Ecto neural progenitor cell (in vitro differentiated cells): Measurements from ENCODE around the gene PCNX1.

Source experiments
- DNase-seq: peaks from one replicate; pipeline ENCODE4 v3.0.0-alpha.2; 2018; ENCODE audit warnings: low spot score

PCNX1 gene

DNA sequence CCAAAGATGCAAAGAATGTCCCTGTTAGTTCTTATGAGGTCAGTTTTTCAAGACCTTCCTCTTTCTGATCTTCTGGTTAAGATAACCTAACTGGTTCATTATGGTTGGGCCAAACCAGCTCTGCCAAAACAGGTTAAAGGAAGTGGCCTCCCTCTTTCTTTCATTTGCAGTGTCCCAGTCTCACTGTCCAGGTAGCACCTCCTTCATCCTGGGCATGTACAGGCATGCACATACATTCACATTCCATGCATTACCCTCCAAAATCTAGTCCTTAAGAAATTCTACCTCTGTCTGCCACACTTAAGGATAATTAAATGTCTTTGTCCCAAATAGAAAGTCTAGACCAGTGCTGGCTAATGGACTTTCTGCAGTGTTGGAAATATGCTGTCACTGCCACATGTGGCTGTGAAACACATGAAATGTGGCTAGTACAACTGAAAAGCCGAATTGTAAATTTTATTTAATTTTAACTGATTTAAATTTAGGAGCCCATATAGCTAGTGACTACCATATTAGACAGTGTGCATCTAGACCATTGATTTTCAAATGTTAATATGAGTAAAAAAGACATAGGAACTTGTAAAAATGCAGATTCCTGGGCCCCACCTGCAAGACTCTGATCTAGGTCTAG lies 169.3 kb downstream of the PCNX1 start:
- no peak for DNase-seq

DNA sequence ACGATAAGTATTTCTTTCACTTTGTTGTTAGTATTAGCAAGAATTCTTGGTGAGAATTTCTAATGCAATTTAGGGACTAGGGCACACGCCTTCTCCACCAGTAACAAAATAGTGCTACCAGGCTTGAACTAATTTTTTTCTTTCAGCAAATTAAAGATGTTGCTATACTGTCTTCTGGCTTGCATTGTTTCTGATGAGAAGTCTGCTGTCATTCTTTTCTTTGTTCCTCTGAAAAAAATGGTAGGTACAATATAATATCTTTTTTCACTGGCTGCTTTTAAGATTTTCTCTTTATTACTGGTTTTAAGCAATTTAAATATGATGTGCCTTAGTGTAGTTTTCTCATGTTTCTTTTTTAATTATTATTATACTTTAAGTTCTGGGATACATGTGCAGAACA lies 171.2 kb downstream of the PCNX1 start:
- DNase-seq, result no peak

DNA sequence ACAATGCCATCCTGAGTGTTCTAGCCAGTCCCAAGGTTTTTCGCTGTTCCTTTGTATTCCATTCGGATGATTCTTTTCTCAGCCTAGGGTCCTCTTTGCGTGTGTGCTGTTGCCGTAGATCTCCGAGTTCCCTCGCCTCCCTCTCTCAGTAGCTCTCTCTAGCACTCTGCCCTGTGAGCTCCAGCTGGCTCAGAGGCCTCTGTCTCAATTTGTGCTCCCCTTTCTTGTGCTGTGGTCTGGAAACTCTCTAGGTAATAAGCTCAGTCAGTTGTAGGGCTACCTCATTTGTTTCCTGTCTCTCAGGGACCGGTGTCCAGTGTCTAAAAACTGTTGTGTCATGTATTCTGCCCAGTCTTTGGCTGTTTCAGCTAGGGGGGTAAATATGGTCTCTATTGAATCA lies 179.3 kb downstream of the PCNX1 start:
- peak; percentile 41 for DNase-seq

DNA sequence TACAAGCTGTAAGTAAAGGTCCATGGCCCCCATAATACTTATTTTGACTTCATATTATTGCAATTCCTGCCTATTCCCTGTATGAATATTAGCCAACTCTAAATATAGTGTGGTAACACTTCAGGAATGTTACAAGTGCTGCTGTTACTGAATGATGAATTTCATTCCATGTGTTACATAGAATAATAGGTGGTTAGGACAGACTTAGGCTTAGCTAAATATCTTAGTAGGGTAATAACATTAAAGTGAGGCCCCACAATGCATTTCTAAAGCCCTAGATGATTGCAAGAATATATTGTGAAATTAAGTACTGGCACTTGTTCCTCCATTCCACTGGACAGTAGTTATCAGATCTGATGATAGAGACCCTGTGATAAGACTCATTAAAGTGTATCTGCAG lies 182.7 kb downstream of the PCNX1 start:
- DNase-seq, result no peak

DNA sequence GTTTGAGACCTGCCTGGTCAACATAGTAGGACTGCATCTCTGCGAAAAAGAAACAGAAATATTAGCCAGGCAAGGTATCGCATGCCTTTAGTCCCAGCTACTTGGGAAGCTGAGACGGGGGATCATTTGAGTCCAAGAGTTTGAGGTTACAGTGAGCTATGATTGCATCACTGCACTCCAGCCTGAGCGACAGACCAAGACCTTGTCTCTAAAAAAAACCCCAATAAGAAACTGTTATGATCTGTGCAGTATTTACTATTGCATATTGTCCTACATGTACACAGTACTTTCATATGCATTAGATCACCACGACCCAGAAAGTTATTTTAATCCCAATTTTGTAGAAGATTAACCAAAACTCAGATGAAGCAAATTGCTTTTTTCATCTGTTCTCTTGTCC lies 187.5 kb downstream of the PCNX1 start:
- DNase-seq, result no peak

DNA sequence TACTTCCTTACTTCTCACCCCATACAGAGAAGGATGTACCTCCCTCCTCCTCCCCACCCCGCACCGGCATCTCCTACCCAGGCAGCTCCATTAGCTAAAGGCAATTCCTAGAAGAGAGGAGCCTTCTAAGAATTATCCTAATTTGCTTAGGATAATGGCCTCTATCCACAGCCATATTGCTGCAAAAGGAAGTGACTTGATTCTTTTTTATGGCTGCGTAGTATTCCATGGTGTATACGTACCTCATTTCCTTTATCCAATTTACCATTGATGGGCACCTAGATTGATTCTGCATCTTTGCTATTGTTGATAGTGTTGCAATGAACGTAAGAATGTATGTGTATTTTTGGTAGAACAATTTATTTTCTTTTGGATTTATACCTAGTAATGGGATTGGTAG lies 189.7 kb downstream of the PCNX1 start:
- DNase-seq, result no peak

DNA sequence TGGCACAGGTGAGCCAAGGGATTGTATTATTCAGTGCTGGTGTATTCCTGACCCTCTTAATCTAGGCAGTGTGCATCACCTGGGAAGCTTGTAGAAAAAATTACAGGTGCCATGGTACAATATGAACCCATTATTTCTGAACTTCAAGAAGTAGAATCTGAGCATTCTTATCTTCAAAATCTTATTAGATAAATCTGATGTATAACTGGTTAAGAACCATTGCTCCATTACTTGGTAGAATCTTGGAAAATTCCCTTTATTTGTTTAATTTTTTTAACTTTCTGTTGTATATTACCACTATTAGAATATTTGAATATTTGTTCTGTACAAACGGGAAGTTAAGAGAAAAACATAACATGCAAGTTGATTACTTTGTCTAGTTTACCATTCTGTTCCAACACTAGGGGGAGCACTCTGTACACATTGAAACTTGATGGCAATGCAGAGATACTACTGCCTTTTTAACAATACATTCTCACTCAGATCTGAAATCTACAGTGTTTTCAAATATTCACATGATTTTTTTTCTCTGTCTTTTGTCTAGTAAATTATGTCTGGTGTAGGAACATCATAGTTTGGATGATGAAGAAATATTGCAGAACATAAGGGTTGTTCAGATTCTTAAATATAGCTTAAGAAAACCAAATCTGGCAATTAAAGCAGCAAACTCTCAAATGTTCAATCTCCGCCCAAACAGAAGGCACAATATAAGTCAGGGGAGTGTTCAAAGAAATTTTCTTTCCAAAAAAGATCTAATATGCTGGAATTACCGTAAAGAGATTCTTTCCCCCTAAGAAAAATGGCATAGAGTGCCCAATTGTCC lies 196.6 kb downstream of the PCNX1 start:
- DNase-seq, result no peak

DNA sequence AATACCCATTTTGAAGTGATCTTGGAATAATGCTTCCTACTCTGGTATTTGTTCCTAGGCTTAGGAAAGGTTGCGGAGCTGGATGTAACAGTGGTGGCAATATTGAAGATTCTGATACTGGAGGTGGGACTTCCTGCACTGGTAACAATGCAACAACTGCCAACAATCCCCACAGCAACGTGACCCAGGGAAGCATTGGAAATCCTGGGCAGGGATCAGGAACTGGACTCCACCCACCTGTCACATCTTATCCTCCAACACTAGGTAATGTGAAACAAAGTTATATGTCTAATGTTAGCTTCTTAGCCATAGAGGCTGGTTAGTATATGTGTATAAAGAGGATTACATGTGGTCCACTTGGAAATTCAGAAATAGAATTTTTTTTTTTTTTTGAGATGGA lies 197.9 kb downstream of the PCNX1 start:
- no peak for DNase-seq

DNA sequence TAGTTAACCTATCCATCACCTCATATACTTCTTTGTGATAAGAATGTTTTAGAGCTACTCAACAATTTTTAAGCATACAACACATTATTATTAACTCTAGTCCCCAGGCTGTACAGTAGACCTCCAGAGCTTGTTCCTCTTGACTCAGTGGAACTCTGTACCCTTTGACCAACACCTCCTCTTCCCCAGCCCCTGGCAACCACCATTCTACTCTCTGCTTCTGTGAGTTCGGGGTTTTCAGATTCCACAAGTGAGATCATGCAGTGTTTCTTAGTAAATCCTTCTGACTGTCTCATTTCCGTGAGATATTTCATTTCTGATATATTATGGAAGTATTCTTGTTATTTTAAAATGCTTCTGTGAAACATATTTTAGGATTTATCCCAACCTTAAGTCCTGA lies 200.7 kb downstream of the PCNX1 start:
- DNase-seq, result no peak

DNA sequence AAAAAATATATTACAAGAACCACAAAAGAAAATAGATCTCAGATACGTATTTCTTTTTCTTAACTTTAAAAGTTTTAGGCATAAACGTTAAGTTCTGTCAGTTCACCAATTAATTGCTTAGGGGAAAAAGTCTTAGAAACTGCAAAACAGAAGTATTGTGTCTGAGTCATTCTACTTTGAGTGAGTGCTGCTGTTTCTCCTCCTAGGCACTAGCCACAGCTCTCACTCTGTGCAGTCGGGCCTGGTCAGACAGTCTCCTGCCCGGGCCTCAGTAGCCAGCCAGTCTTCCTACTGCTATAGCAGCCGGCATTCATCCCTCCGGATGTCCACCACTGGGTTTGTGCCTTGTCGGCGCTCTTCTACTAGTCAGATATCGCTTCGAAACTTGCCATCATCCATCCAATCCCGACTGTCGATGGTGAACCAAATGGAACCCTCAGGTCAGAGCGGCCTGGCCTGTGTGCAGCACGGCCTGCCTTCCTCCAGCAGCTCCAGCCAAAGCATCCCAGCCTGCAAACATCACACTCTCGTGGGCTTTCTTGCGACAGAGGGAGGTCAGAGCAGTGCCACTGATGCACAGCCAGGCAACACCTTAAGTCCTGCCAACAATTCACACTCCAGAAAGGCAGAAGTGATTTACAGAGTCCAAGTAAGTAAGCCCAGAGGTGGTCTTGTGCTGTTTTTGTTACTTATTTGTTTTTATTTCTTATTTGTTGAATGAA lies 201.3 kb downstream of the PCNX1 start:
- DNase-seq, result no peak

DNA sequence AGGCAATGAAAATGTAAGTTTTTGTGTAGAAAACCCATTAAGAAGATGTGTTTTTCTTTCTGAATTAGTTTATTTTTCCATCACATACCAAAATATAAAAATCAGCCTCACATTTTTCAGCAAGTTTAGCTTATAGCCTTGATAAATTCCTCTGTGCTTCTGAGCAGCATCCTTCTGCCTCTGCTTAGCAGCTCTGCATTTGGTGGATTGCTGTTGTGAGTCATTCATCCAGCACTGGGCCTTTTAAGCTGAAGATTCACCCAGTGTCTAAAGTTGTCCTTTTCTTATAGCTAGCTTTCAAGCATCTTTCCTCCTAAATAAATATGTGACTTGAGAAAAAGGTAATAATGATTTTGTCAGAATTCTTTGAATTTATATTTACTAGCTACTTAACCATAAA lies 206.1 kb downstream of the PCNX1 start:
- DNase-seq, result no peak

DNA sequence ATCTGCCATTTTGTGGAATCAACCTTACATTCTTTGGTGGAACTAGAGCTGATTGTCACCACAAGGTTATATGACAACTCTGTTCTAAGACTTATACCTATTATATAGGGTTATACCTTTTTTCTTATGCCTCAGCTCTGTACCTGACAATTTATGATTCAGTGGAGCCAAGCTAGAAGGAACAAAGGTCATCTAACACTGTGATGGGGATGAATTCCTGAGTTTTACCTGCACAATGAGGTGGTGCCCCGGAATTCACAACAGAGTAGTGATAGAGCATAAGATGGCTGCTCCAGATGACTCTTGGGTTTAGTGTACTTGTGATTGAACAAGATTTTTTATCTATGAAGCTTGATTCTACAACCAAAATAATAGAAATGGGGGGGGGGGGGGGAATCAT lies 207.3 kb downstream of the PCNX1 start:
- DNase-seq, result no peak

DNA sequence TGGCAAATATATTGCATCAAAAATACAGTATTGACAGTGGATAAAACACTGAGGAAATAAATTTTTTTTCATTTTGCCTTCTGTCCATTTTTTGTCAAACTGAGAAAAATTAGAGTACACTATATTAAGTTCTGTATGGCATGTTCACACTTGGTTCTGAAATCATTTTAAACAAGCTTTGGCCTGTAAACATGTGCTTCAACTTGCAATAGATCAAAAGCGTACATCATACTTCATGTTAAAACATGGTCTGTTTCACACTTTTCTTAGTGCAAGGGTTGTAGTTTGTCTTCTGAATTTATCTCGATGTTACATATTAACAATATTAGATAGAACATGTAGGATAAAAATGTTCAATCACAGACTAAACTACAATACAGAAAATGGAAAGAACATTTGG lies 208.0 kb downstream of the PCNX1 start:
- DNase-seq, result no peak

DNA sequence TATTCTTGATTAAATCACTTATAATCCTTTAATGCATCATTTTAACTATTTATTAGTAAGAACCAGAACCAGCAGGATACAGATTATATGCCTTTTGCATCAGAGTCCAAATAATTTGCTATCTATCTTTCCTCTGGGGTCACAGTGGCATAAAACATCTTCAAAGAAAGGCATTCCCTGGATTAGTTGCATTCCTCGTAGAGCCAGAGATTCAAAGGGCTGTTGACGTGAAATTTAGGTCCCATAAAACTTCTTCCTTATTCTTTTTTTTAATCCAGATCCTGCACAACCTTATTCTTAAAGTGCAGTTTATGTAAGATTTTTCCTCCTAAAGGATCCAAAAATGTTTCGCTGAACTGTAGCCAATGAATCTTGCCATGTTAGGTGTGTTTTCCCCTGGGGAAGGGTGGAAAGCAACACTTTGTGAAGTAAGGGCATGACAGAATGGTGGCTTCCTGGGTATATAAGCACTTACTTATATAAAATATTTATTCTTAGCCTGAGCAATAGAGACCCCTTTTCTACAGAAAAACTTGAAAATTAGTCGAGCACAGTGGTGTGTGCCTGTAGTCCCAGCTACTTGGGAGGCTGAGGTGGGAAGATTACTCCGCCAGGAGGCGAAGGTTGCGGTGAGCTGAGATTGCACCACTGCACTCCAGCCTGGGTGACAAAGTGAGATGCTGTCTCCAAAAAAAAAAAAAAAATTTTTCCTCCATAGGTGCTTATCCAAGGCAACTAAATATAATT lies 208.7 kb downstream of the PCNX1 start:
- DNase-seq, result no peak

DNA sequence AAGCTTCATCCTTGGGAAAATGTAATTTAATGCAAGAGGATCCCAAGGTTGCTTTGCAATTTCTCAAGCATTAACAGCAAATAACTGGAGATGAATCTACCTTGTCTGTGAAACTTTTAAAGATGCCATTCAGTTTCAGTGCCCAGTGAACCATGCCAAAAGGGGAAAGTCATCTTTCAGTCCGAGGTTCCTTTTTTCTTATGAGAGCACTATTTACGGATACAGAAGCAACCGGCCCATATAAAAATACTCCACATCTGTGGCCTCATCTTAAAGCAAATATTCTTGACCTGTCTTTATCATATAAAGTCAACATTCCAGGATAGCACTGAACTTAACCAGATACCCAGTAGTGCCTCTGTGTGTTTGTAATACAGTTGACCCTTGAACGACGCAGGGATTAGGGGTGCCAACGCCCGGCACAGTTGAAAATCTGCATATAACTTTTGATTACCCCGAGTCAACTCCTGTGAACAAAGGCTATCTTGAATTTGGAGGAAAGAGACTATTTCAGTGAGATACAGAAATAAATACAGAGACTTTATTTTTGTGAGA lies 209.4 kb downstream of the PCNX1 start:
- no peak for DNase-seq

DNA sequence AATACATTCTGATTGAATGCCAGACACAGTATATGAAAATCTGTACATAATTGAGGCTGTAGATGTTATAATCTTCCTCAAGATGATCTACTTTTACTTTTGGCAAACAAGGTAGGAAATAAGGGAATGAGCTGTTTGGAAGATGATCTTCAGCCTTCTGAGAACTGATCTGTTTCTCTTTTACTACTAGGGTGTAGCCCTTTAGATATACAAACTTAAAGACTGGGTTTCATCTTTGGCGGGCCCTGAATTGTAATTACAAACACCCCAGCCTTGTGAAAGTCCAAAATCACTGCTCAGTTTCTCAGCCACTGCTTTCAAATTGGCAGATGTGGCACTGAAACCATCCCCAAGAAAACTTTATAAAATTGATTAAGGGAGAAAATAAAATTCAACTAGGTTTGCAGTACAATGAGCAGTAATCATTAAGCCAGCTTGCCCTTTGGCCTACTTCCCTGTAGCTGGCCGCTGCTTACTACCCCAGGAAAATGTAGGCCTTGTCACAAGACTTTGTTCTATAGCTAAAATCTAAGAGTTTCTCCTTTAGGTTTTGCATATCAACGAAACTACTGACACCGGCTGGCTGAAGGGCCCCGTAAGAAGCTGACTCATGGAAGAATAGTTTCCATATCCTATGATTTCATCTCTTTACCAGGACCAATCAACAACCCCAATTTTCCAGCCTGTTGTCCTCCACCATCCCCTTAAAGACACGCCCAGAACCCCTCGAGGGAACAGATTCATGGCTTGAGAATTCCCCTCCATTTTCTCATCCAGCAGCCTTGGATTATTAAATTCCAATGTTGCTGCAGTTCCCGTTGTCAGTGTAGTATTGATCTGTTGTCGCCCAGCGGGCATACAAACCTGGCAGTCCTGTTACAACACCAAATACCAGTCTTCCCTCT lies 210.8 kb downstream of the PCNX1 start:
- DNase-seq, result no peak

DNA sequence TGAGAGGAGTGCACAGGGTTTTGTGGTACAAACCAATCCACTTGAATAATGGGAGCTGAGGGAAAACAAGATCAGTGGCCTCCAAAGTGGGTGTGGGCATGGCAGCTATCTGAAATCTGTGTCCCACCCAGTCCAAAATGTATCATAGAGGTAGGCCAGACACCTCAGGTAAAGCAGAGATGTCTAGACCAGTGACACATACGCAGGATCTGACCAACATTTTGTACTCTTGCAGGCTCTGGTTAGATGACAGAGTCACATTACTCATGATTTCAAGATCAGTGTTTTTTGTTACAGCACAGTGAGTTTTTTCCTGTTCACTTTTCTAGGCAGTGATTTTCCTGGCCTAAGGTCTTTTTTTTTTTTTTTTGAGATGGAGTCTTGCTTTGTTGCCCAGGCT lies 211.8 kb downstream of the PCNX1 start:
- DNase-seq, result no peak

DNA sequence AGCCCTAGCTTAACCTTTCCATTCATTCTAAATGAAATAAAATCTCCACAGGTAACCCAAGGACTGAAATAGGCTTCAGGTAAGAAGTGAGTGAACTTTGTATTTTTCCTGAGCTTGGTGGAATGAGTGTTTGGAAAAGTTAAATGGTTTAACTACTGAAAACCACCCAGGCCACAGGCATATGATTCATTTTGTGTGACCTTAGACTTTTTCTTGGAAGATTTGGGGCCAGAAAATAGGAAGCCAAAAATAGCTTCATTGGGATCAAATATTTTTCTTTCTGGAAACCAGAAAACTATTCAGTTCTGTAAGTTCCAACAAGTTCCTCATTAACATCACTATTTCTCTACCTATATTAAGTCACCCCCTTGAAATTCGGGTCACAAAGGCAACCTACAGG lies 212.6 kb downstream of the PCNX1 start:
- no peak for DNase-seq

DNA sequence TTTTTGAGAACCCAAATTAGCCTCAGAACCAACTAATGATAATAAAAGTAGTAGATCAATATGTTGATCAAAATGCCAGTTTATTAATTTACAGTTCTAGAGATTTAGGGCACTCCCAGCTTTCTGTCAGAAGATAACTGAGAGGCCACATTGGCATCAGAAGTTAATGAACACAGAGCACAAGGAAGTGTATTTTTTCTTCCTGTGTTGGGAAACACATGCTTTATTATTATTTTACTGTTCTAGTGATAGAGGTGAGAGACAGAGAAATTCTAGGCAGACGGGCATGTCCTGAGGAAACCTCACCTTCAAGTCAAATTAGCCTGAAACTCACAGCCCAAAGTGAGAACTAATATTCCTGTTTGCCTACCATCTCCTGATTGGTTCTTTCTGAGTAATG lies 213.7 kb downstream of the PCNX1 start:
- no peak for DNase-seq

DNA sequence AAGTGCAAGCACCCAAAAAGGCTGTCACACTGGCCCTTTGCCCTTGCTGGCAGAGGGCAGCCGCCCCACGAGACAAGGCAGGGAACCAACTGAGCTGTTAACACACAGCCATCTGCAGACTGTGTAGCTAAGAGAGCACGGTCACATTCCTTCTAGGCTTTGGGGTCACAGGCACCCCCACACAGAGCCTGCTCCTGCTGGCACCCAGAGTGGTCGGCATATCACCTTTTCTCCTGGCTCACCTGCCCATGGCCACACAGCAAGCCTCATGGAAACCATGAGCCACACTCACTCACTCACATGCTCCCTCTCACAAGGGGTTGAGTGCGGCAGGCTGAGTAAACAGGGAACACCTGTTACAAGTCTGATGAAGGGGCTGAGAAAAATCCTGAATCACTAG lies 214.5 kb downstream of the PCNX1 start:
- DNase-seq, result no peak

DNA sequence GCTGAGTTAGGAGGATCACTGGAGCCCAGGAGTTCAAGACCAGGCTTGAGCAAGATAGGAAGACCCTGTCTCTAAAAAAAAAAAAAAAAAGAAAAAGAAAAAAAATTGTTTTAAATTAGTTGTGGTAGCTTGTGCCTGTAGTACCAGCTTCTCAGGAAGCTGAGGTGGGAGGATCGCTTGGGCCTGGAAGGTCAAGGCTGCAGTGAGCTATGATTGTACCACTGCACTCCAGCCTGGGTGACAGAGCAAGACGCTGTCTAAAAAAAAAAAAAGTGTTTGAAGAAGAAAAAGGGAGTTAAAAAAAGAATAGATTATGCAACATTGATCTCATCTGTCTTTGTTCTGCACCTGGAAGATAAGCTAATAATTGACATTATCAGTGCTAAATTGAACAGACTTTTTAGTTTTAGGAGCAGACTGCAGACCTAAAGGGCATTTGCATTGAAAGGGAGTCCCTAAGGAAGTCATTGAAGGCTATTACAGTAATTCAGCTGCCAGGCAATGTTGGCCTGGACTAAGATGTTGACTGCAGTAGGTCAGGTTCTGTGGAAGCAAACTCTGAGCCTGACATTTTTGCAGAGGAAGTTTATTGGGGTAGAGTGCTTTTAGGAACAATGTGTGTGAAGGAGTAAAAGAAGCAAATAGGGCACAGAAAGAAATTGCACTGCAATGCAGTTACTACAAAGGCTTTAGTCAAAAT lies 215.8 kb downstream of the PCNX1 start:
- no peak for DNase-seq
